H1 (cell line): ENCODE measurements around the gene RBM15B. TPM values are rescaled to one million over a fixed set of nuclear protein-coding genes. Genes with fewer than 3 reads are reported as not detected.

Source experiments
- CTCF ChIA-PET: fragments of 300-600 bp; sonication (Branson Sonifier 250); formaldehyde crosslinking; loops from one replicate; lab custom pipeline; 2021; ENCODE audit not compliant: partially characterized antibody; lab: Charles Lee
- POLR2A ChIA-PET: fragments of 300-600 bp; sonication (Branson Sonifier 250); formaldehyde crosslinking; loops from one replicate; lab custom pipeline; 2021; ENCODE audit warnings: inconsistent platforms; ENCODE audit not compliant: partially characterized antibody; lab: Charles Lee
- DNase-seq, 2 experiments: peaks; one replicate each; pipeline versions ENCODE4 v3.0.0 to v3.0.0-alpha.2; 2010 to 2022; ENCODE audit warnings: low spot score in 2 of 2, low read depth in 1 of 2, mixed read lengths in 1 of 2
- FAIRE-seq: peaks from 2 replicates; lab custom pipeline; 2011; peaks lifted over from hg19 to GRCh38; lab: Jason Lieb, UNC
- H2AFZ ChIP-seq: 2 replicates; pipeline ENCODE4 v1.8.1; 2012; ENCODE audit warnings: low read length, inconsistent platforms
- H2AK5ac ChIP-seq: 2 replicates; pipeline ENCODE4 v1.6.1; 2013; ENCODE audit warnings: low read depth, low read length
- H2BK120ac ChIP-seq: replicated peaks from 2 replicates; pipeline ENCODE3; 2013; ENCODE audit warnings: low read depth, low read length, inconsistent platforms
- H2BK12ac ChIP-seq: 2 replicates; pipeline ENCODE4 v1.6.1; 2013; ENCODE audit warnings: low read depth, low read length
- H2BK15ac ChIP-seq: 2 replicates; pipeline ENCODE4 v1.6.1; 2013; ENCODE audit warnings: low read length
- H2BK20ac ChIP-seq: 2 replicates; pipeline ENCODE4 v1.6.1; 2013; ENCODE audit warnings: low read length
- H2BK5ac ChIP-seq: 2 replicates; pipeline ENCODE4 v1.6.1; 2013; ENCODE audit warnings: low read depth, low read length
- H3K14ac ChIP-seq: 2 replicates; pipeline ENCODE4 v1.6.1; 2013; ENCODE audit warnings: inconsistent platforms; ENCODE audit not compliant: insufficient read length
- H3K18ac ChIP-seq: 2 replicates; pipeline ENCODE4 v1.6.1; 2013; ENCODE audit warnings: low read length; ENCODE audit errors: extremely low read depth
- H3K23ac ChIP-seq: 2 replicates; pipeline ENCODE4 v1.6.1; 2013; ENCODE audit warnings: inconsistent platforms; ENCODE audit not compliant: insufficient read length
- H3K23me2 ChIP-seq: 2 replicates; pipeline ENCODE4 v1.6.1; 2013; ENCODE audit warnings: low read depth, low read length
- H3K27ac ChIP-seq: 2 replicates; pipeline ENCODE4 v1.6.1; 2011; ENCODE audit warnings: low read depth, low read length, inconsistent platforms
- H3K27me3 ChIP-seq, 4 experiments: replicated peaks in 1 of 4; 1 replicate in 1 of 4; 2 replicates in 3 of 4; pipeline versions ENCODE4 v1.6.1 to v1.8.1; 2011 to 2013; ENCODE audit warnings: low read length in 3 of 4, mild to moderate bottlenecking in 3 of 4, inconsistent platforms in 2 of 4, mixed read lengths in 2 of 4, moderate library complexity in 1 of 4; ENCODE audit not compliant: control insufficient read depth in 3 of 4, insufficient read depth in 3 of 4; ENCODE audit errors: extremely low read depth in 1 of 4
- H3K36me3 ChIP-seq, 4 experiments: 2 replicates each; pipeline versions ENCODE4 v1.6.1 to v1.8.1; 2011 to 2013; ENCODE audit warnings: mild to moderate bottlenecking in 4 of 4, low read length in 3 of 4, moderate library complexity in 2 of 4, control low read depth in 1 of 4, inconsistent platforms in 1 of 4; ENCODE audit not compliant: insufficient read depth in 4 of 4, control insufficient read depth in 2 of 4
- H3K4ac ChIP-seq: replicated peaks from 2 replicates; pipeline ENCODE3; 2013; ENCODE audit warnings: low read length, low read depth, mixed read lengths, inconsistent platforms; ENCODE audit not compliant: insufficient read length
- H3K4me1 ChIP-seq, 4 experiments: replicated peaks in 1 of 4; 1 replicate in 1 of 4; 2 replicates in 3 of 4; pipeline versions ENCODE4 v1.6.1 to v1.8.1; 2011 to 2013; ENCODE audit warnings: low read length in 3 of 4, inconsistent platforms in 2 of 4, mixed read lengths in 1 of 4; ENCODE audit not compliant: insufficient read depth in 4 of 4, control insufficient read depth in 3 of 4
- H3K4me2 ChIP-seq, 2 experiments: 2 replicates each; pipeline versions ENCODE4 v1.6.1 to v1.8.1; 2011 to 2013; ENCODE audit warnings: low read depth in 2 of 2, low read length in 2 of 2, control low read depth in 1 of 2, inconsistent platforms in 1 of 2, mild to moderate bottlenecking in 1 of 2; ENCODE audit not compliant: insufficient read depth in 1 of 2
- H3K4me3 ChIP-seq, 4 experiments: fragments of 200-600, 300-600 bp in 1 of 4; sonication (generic), shearing (Covaris generic), sonication (Bioruptor Twin) in 1 of 4; 2 replicates each; pipeline versions ENCODE4 v1.5.1 to v1.8.1; 2011 to 2016; ENCODE audit warnings: low read length in 4 of 4, low read depth in 3 of 4, control low read depth in 2 of 4, inconsistent platforms in 2 of 4, mild to moderate bottlenecking in 2 of 4, mixed read lengths in 1 of 4, moderate library complexity in 1 of 4; ENCODE audit not compliant: insufficient read depth in 2 of 4; ENCODE audit errors: extremely low read depth in 1 of 4
- H3K56ac ChIP-seq: replicated peaks from 2 replicates; pipeline ENCODE3; 2013; ENCODE audit warnings: low read depth, mild to moderate bottlenecking, mixed read lengths, low read length, inconsistent platforms; ENCODE audit not compliant: insufficient read length
- H3K79me1 ChIP-seq: 2 replicates; pipeline ENCODE4 v1.6.1; 2013; ENCODE audit warnings: low read depth, low read length, control low read depth
- H3K79me2 ChIP-seq, 2 experiments: 2 replicates each; pipeline versions ENCODE4 v1.6.1 to v1.8.1; 2012 to 2013; ENCODE audit warnings: low read length in 2 of 2, mild to moderate bottlenecking in 2 of 2, inconsistent platforms in 1 of 2; ENCODE audit not compliant: insufficient read depth in 2 of 2, control insufficient read depth in 1 of 2
- H3K9ac ChIP-seq, 4 experiments: replicated peaks in 1 of 4; 1 replicate in 1 of 4; 2 replicates in 3 of 4; pipeline versions ENCODE4 v1.6.1 to v1.8.1; 2011 to 2013; ENCODE audit warnings: low read depth in 3 of 4, low read length in 3 of 4, control low read depth in 2 of 4, mild to moderate bottlenecking in 2 of 4, moderate library complexity in 2 of 4, inconsistent platforms in 1 of 4; ENCODE audit errors: extremely low read depth in 1 of 4
- H3K9me3 ChIP-seq, 2 experiments: 2 replicates each; pipeline versions ENCODE4 v1.6.1 to v1.8.1; 2012 to 2013; ENCODE audit warnings: mild to moderate bottlenecking in 2 of 2, moderate library complexity in 2 of 2, control low read depth in 1 of 2, inconsistent platforms in 1 of 2, low read depth in 1 of 2, low read length in 1 of 2, mixed read lengths in 1 of 2; ENCODE audit not compliant: insufficient read depth in 2 of 2
- H4K20me1 ChIP-seq, 2 experiments: replicated peaks in 1 of 2; 2 replicates each; pipeline versions ENCODE3 to v1.8.1; 2011 to 2013; ENCODE audit warnings: inconsistent platforms in 2 of 2, low read length in 2 of 2, mild to moderate bottlenecking in 1 of 2; ENCODE audit not compliant: insufficient read depth in 2 of 2, control insufficient read depth in 1 of 2
- H4K5ac ChIP-seq: 2 replicates; pipeline ENCODE4 v1.6.1; 2013; ENCODE audit warnings: low read length, low read depth, mixed read lengths, inconsistent platforms; ENCODE audit not compliant: insufficient read length
- H4K8ac ChIP-seq: 2 replicates; pipeline ENCODE4 v1.8.0; 2013; ENCODE audit warnings: mild to moderate bottlenecking, moderate library complexity, low read length, inconsistent platforms; ENCODE audit not compliant: insufficient read depth; ENCODE audit errors: extremely low read depth
- H4K91ac ChIP-seq: replicated peaks from 2 replicates; pipeline ENCODE3; 2013; ENCODE audit warnings: low read length, mixed read lengths, inconsistent platforms; ENCODE audit not compliant: insufficient read length
- EGR1 ChIP-seq: IDR thresholded peaks from 2 replicates; pipeline ENCODE4 v1.6.1; 2011; ENCODE audit warnings: low read depth, low read length, borderline replicate concordance
- EP300 ChIP-seq, 2 experiments: IDR thresholded peaks; 1 replicate in 1 of 2; 2 replicates in 1 of 2; pipeline ENCODE4 v1.6.1; 2011 to 2012; ENCODE audit warnings: low read depth in 2 of 2, low read length in 2 of 2, mild to moderate bottlenecking in 2 of 2, borderline replicate concordance in 1 of 2, inconsistent platforms in 1 of 2, moderate library complexity in 1 of 2
- HDAC2 ChIP-seq, 2 experiments: fragments of 300-600 bp in 1 of 2; sonication (generic) in 1 of 2; IDR thresholded peaks; 2 replicates each; pipeline ENCODE4 v1.6.1; 2011 to 2012; ENCODE audit warnings: low read depth in 2 of 2, low read length in 2 of 2, mild to moderate bottlenecking in 2 of 2, moderate library complexity in 2 of 2, borderline replicate concordance in 1 of 2, inconsistent platforms in 1 of 2
- KDM5A ChIP-seq: fragments of 200-600 bp; IDR thresholded peaks from 2 replicates; pipeline ENCODE4 v1.7.1; 2012; ENCODE audit warnings: mild to moderate bottlenecking, low read length, inconsistent platforms, mixed read lengths
- NANOG ChIP-seq: IDR thresholded peaks from 2 replicates; pipeline ENCODE4 v1.6.1; 2011; ENCODE audit warnings: low read length, low read depth, mild to moderate bottlenecking, inconsistent platforms; ENCODE audit not compliant: insufficient read depth, poor library complexity, severe bottlenecking
- NRF1 ChIP-seq: IDR thresholded peaks from 2 replicates; pipeline ENCODE4 v1.6.1; 2011; ENCODE audit warnings: mild to moderate bottlenecking, low read depth, low read length, improper control_type of control experiment
- RAD21 ChIP-seq, 2 experiments: IDR thresholded peaks in 1 of 2; conservative IDR thresholded peaks in 1 of 2; 2 replicates each; pipeline ENCODE4 v1.6.1; 2011; ENCODE audit warnings: low read depth in 2 of 2, low read length in 2 of 2, improper control_type of control experiment in 1 of 2, inconsistent platforms in 1 of 2, mild to moderate bottlenecking in 1 of 2, moderate library complexity in 1 of 2
- SIX5 ChIP-seq: IDR thresholded peaks from 2 replicates; pipeline ENCODE4 v1.6.1; 2011; ENCODE audit warnings: mild to moderate bottlenecking, low read depth, low read length
- SP1 ChIP-seq: IDR thresholded peaks from 2 replicates; pipeline ENCODE4 v1.6.1; 2011; ENCODE audit warnings: low read depth, low read length
- TAF1 ChIP-seq: IDR thresholded peaks from 2 replicates; pipeline ENCODE4 v1.6.1; 2011; ENCODE audit warnings: mild to moderate bottlenecking, low read depth, low read length
- TCF12 ChIP-seq: IDR thresholded peaks from 2 replicates; pipeline ENCODE4 v1.6.1; 2011; ENCODE audit warnings: low read depth, mild to moderate bottlenecking, low read length
- WGBS, 2 experiments: shearing (Covaris generic) in 1 of 2; methylation state at CpG; one replicate each; pipeline versions ENCODE4 v1.1.6 to v1.1.7; 2013 to 2015; ENCODE audit warnings: low lambda C conversion rate in 2 of 2, mixed read lengths in 2 of 2, inconsistent platforms in 1 of 2, low coverage in 1 of 2, missing lambda C conversion rate in 1 of 2; ENCODE audit not compliant: insufficient replicate concordance in 2 of 2, insufficient coverage in 1 of 2, insufficient read length in 1 of 2; ENCODE audit errors: extremely low coverage in 1 of 2, missing lambda C conversion rate in 1 of 2; 5-methylcytosine and 5-hydroxymethylcytosine counted together
- polyA plus RNA-seq, 7 experiments: library from polyadenylated mRNA; depleted of rRNA in 3 of 7; stranded (reverse) in 5 of 7; unstranded in 2 of 7; fragments of >200 nt in 5 of 7; fragments of 200-250 nt in 2 of 7; gene quantifications; 1 replicate in 5 of 7; 2 replicates in 1 of 7; 4 replicates in 1 of 7; pipeline versions ENCODE4 v1.2.1 to v1.2.3, GENCODE V29; 2011 to 2013; ENCODE audit warnings: missing spikeins in 2 of 7, mixed read lengths in 2 of 7
- total RNA-seq: library from RNA; stranded (reverse); fragmentation: NEBNext Ultra II Directional; extraction: Animal tissue kit (Norgen Biotek cat#: 25700); gene quantifications from 2 replicates; pipeline ENCODE4 v1.2.1, GENCODE V29; 2021
- TF ChIP-seq, protein P1 (sequence below): IDR thresholded peaks from 2 replicates; pipeline ENCODE4 v1.6.1; 2012; ENCODE audit warnings: low read length, inconsistent platforms

RBM15B gene
- total and polyA plus RNA-seq, 2 of the 8 experiments (the other 6 are each of a cell fraction or from before 2014, with no cell fraction given), result 22.2 to 59.1 TPM

DNA sequence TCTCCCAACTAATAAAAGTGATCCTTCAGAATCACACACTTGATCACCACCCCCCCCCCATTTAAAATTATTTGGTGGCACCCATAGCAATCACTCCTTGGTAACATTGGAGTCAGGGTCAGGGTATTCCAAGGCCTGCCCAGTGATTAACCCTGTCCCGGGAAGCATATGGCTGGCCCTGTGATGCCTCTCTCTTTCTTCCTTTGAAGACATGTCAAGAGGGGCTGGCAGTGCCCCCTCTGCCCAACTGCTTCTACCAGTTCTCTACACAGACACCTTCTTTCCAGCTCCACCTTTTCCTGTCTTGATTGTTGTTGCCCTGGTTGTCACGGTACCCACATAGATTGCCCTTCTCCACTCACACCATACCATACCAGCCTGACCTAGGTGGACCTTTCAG lies 36.9 kb upstream of the RBM15B start:
- H4K91ac ChIP-seq, result no peak overlapping the region
- H4K5ac ChIP-seq, result no peak overlapping the region
- no peaks in the 10 kb centered on the region for H3K23me2 ChIP-seq
- H4K8ac ChIP-seq, result no peak overlapping the region
- peaks cover 0 to 6% (median 0%) of the 10 kb centered on the region in 4 experiments; a peak in 4 of 8 replicates for H3K36me3 ChIP-seq
- H3K4me3 ChIP-seq, result no peak overlapping the region
- H3K4me1 ChIP-seq, result no peaks in the 10 kb centered on the region
- no peak overlapping the region for H3K56ac ChIP-seq
- DNase-seq (no peak), FAIRE-seq (no peak)
- POLR2A ChIA-PET, result no interaction called here
- H3K9me3 ChIP-seq, result no peaks in the 10 kb centered on the region
- 98% methylated on average over 2 of the region's 2 CpGs; no CpG with 5 or more reads in 1 of the 2 experiments for WGBS, 2 experiments
- H3K4me2 ChIP-seq, result no peak overlapping the region
- no peaks in the 10 kb centered on the region for H3K79me1 ChIP-seq
- H2AK5ac ChIP-seq, result no peak overlapping the region
- H3K27ac ChIP-seq, result no peak overlapping the region
- no peak overlapping the region for H3K4ac ChIP-seq
- no peak overlapping the region for H2BK12ac ChIP-seq
- no peak overlapping the region for H3K23ac ChIP-seq
- no peak overlapping the region for H2BK5ac ChIP-seq
- H2BK20ac ChIP-seq, result no peak overlapping the region
- no peaks in the 10 kb centered on the region for H3K79me2 ChIP-seq
- H3K14ac ChIP-seq, result no peak overlapping the region
- no peaks in the 10 kb centered on the region for H3K27me3 ChIP-seq
- no peak overlapping the region for H3K18ac ChIP-seq
- no peak overlapping the region for H2BK120ac ChIP-seq
- CTCF ChIA-PET, result interaction anchor here (0.8 kb wide), 1 partner anchor 8 kb away, joined by 3 read pairs; no protein-coding TSS in a partner anchor
- no peaks in the 10 kb centered on the region for H4K20me1 ChIP-seq
- no peak overlapping the region for H2BK15ac ChIP-seq
- H3K9ac ChIP-seq, result no peak overlapping the region
- H2AFZ ChIP-seq, result no peak overlapping the region
- TF ChIP-seq NRF1, result no peak
- TF ChIP-seq SP1, result no peak
- no peak for TF ChIP-seq TCF12
- TF ChIP-seq HDAC2 (IDR thresholded peaks at IDR 0.05; ENCODE audit: borderline replicate concordance in 1 of 2, low read depth in 2 of 2, low read length in 2 of 2), result no peak
- TF ChIP-seq, protein P1, sequence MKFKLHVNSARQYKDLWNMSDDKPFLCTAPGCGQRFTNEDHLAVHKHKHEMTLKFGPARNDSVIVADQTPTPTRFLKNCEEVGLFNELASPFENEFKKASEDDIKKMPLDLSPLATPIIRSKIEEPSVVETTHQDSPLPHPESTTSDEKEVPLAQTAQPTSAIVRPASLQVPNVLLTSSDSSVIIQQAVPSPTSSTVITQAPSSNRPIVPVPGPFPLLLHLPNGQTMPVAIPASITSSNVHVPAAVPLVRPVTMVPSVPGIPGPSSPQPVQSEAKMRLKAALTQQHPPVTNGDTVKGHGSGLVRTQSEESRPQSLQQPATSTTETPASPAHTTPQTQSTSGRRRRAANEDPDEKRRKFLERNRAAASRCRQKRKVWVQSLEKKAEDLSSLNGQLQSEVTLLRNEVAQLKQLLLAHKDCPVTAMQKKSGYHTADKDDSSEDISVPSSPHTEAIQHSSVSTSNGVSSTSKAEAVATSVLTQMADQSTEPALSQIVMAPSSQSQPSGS, result no peak
- no peak for TF ChIP-seq KDM5A
- TF ChIP-seq SIX5, result no peak
- no peak for TF ChIP-seq NANOG
- TF ChIP-seq EP300 (IDR thresholded peaks at IDR 0.05; ENCODE audit: borderline replicate concordance in 1 of 2, low read depth in 2 of 2, low read length in 2 of 2), result no peak
- TF ChIP-seq EGR1, result no peak
- no peak for TF ChIP-seq RAD21 (IDR thresholded peaks at IDR 0.05 in 1 of 2, conservative IDR thresholded peaks at IDR 0.05 in 1 of 2; ENCODE audit: low read depth in 2 of 2, low read length in 2 of 2)
- TF ChIP-seq TAF1, result no peak
